Stimulated activated CD8-positive, alpha-beta memory T cell treated with anti-CD3 and anti-CD28 coated beads, Interleukin-7, amount 100 ng/mL, for 48 hours (primary cell): ENCODE measurements around the gene TSPAN14.
"Not testable (repeated sequence)": the region's sequence is repeated elsewhere in the genome, so short reads cannot be mapped to it uniquely, and the experiment has no call there.

ENCODE experiments used
- DNase-seq, 2 donors: peaks; one replicate each; pipeline ENCODE4 v3.0.0-alpha.2; 2020; ENCODE audit warnings: low read depth in 1 of 2; ENCODE audit errors: extremely low read depth in 1 of 2

The TSPAN14 gene

DNA sequence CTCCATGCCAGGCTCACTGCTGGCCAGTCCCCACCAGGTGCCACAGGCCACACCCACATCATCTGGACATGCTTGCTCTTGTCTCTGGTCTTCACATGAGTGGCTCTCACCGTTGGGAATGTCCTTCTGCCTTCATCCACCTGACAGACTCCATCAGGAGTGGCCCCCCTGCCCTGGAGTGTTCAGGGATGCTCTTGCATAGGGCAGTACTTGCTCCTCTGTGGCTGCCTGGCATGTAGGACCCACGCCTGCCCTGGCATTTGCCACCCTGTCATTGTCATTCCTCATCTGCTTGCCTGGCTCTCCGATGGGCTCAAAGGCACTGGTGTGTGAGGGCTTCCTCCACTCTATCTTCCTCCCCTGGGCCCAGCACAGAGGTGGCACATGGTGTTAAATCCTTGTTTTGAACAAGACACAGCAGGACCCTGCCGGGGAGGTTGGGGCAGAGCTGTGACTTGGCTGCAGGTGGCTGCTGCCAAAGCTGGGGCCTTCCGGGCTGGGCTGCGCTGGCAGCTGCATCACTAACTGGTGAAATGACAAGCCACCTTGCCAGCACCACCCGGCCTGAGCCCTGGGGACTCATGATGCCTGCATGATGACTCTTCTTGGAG lies 85.4 kb downstream of the TSPAN14 start:
- DNase-seq = no peak

DNA sequence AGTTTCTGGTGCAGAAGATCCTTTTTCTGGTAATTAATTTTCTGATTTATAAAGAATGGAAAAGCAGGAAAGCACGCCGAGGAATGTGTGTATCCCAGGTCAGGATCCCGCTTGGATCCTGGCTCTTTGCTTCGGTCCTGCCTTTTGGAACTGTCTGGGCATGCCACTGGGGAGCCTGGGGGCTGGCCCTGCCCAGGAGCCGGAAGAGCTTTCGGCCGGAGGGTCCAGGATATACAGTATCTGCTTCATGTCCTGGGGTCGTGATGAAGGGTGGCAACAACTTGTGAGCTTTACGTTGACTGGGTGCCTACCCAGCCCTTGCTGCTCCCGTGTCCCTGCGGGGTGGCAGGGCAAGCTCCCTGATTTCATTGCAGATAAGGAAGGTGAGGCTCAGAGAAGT lies 86.0 kb downstream of the TSPAN14 start:
- DNase-seq = no peak

DNA sequence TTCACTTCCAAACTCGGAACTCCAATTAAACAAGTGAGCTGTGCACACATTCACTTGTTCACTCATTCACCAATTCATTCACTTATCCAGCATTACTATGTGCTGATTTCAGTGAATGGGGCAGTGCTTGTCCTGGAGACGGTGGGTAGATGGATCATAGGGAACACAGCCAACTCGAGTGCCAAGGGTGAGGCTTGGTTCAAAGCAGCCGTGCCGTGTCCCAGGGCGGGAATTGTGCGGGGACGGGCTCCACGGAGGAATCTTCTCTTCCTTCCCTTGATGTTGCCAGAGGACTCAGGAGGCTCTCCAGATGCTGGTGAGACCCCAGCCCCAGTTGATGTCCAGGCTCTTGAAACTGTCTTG lies 86.5 kb downstream of the TSPAN14 start:
- no peak for DNase-seq

DNA sequence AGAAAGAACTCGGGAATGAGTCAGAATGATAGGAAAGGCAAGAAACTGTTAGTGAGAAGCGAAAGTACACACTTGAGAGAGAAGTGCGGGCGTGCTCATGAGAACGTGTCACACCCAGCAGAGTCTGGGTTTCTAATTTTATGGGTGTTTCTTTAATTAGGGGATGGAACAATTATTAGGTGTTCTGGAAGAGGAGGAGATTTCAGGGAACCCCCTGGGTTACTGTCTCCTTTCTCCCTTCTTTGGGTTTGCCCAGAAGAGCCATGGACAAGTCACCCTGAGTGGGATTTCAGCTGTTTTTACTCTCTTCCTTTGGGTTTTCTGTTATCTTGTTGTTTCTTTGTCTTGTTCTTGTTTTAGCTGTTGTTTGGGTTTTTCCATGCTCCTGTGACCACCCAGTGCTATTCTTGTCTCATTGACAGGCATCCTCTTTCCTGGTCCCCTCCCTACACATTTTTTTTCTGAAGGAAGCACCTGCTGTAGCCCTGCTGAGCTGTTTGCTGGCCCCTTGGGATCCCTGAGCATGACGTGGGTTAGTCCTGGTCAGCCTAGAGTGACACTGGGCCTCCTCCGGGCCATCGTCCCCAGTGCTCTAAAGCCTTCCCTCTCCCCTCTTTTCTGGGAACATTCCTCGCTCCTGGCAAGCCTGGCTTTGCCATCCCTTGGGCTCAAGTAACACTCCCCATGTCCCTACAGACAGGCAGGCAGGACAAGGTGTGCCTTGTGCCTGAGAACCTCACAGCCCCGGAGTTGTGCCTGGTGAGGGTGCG lies 87.1 kb downstream of the TSPAN14 start:
- no peak for DNase-seq

DNA sequence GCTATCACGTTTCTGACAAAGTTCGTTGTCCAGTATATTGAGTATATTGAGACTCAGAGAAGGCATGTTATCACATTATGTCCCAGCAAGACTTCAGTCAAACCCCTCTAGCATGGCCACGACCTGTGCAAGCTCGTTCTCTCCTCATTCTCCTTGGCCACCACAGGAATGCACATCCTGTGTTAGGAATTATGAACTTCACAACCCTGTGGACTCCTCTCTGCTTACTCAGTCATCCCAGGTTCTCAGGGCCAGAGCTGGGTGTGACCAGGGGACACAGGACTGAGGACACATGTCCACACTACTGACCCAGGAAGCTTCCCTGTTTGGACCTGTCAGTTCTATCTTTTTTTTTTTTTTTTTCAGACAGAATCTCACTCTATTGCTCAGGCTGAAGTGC lies 87.9 kb downstream of the TSPAN14 start:
- DNase-seq = no peak

DNA sequence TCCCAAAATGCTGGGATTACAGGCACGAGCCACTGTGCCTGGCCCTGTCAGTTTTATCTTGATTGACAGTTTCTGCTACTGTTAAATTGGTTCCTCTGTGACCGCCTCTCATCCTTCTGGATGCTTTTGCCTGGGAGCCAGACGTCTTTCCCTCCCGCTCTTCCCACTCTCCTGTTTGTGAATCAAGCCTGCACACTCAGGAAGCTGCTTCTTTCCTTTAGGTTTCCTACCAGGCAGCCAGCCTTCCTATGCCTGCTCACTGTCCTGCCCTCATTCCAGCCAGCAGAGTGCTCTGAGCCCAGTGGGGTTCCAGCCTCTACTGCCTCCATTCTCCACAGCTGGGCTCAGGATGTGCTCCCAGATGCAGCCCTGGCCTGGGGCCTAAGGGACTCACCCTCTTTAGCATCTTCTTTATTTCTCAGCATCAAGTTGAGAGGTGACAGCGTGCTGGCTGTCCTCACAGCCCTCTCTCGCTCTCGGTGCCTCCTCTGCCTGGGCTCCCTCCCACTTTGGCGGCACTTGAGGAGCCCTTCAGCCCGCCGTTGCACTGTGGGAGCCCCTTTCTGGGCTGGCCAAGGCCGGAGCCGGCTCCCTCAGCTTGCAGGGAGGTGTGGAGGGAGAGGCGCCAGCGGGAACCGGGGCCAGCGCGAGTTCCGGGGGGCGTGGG lies 88.7 kb downstream of the TSPAN14 start:
- no peak for DNase-seq

DNA sequence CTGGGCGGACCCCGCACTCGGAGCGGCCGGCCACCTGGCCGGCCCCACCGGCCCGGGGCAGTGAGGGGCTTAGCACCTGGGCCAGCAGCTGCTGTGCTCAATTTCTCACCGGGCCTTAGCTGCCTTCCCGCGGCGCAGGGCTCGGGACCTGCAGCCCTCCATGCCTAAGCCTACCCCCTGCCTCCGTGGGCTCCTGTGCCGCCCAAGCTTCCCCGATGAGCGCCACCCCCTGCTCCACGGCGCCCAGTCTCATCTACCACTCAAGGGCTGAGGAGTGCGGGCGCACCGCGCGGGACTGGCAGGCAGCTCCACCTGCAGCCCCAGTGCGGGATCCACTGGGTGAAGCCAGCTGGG lies 89.2 kb downstream of the TSPAN14 start:
- DNase-seq = not testable (repeated sequence)

DNA sequence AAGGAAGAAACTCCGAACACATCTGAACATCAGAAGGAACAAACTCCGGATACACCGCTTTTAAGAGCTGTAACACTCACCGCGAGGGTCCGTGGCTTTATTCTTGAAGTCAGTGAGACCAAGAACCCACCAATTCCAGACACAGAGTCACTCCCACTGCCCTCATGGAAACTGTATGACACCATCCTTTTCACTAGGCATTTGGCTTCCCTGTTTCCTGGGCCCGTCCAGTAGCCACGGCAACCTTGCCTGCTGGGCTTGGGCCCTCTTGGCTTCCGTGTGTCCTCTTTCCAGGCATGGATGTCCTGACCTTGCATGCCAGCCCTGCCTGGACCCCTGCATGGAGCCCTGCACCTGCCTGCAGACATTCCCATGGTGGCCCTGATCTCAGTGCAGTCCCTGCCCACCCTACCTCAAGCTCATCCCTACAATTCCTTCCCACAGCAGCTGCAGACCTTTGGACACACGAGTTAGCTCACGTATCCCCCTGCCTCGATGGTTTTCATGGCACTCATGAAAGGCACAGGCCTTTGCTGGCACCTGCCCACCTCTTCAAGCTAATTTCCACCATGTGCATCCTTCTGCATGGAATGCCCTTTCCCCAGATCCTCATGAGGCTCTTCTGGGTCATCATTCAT lies 90.3 kb downstream of the TSPAN14 start:
- DNase-seq = no peak

DNA sequence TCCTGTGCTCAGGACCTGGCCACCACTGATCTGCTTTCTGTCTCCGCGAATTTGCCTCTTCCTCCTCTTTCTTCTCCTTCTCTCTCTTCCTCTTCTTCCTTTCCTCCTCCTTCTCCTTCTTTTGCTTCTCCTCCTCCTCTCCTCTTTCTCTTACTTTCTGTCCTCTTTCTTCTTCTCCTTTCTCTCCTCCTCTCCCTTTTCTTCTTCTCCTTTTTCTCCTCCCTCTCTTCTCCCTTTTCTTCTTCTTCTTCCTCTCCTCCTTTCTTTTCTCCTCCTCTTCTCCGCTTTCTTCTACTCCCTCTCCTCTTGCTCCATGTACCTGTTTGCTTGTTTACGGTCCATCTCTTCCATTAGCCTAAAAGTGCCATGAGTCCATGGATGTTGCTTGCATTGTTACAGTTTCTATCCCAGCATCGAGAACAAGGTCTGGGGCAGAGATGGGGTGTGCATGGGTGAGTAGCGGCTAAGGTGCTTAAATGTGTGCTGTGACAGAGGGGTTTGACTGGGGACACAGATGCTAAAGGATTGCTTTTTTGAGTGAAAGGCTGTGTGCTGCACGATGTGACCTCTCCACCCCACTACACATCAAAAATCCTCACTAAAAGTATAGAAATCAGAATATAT lies 91.3 kb downstream of the TSPAN14 start:
- no peak for DNase-seq

DNA sequence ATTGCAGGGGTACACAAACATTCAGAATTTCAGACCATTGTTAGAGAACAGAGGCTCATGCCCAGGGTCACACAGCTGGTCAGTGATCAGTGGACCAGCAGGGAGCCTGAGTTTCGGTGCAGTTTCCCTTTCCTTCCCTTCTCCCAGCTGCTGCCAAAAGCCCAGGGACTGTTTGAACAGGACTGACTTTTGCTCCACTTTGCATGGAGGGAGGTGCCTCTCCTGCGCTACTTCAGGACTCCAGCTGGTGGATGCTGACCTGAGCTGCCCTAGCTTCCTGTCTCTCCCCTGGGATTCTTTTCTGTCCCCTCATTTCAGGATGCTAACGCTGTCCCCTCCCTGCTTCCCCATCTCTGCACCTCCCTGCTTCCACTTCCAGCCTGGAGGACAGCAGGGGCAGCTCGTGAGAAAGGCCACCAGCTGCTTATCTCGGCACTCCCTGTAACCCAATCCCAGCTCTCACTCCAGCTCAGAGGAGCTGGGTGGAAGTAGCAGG lies 98.1 kb downstream of the TSPAN14 start:
- DNase-seq = no peak

DNA sequence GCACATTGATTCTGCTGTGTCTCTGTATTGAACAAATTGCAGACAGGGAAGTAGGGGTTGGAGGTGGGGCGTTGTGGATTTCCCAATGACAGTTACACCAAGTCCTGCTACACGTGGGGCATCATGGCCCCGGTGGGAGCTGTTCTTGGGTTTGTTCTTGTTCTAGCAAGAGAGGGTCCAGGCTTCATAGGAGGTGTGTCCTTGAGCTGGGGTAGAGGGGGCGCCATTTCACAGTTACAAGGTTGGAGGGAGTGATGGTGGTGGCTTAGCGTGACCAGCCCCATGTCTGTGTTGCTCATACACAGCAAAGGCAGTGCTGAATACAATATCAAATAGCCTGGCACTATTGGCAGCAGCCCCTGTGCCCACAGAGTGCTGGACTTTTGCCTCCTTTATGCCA lies 99.3 kb downstream of the TSPAN14 start:
- DNase-seq = no peak

DNA sequence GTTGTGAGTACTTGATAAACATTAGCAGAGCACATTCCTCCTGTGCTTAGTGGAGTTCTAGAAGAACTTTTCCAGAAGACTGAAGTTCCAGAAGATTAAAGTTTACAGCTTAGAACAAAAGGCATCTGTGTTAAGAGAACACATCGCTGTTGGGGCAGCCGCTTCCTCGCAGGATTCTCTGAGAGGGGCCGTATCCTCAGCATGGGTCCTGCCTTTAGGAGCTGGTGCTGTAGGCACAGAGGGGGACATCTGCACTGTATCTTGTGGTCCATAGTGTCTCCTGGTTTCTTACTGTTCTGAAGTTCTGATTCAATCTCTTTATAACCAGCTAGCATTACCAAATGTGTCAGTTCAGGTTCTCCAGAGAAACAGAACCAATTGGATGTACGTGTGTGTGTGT lies 99.9 kb downstream of the TSPAN14 start:
- no peak for DNase-seq

DNA sequence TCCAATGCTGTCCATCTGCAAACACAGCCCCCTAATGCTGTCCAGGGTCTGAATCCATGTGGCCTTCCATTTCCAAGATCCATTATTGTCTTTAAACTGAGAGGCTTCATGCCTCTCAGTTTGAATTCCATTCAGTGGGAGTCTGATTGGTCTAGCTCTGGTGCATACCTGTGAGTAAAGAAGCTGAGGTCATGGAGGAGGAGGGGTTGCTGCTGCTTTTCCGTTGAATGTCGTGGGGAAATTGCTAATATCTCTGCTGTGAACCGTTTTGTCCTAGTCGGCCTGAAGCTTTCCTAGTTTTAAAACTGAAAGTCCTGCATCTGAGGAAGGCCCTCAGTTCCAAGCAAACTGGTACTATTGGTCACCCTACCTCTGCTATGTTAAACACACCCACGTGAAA lies 101.3 kb downstream of the TSPAN14 start:
- DNase-seq = no peak

DNA sequence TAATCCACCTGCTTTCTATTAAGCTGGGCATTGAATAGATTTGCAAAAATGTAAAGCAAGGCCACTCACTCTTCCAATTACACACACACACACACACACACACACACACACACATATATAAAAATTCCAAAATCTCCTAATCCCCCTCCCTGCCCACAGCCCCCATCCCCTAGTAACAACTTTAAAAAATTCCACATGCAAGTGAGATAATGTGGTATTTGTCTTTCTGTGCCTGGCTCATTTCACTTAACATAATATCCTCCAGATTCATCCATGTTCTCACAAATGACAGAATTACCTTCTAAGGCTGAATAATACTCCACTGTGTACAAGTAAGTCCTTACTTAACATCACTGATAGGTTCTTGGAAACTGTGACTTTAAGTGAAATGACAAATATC lies 107.8 kb downstream of the TSPAN14 start:
- no peak for DNase-seq

DNA sequence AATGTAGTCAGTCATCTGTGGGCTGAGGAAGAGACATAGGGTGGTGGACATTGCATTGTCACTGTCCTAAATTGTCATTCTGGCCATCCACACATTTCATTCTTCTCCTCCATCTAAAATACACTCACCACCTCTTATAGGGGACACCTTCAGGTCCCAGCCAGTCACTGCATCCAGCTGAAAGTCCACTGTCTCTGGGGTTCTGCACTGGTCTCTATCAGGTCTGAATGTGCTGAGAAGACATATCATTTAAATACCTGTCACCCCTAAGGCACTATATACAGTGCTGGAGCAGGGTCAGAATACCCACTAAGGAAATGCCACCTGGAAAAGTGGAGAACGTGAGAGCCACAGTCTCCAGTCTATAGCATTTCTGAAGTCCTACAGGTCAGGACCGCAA lies 113.2 kb downstream of the TSPAN14 start:
- no peak for DNase-seq

DNA sequence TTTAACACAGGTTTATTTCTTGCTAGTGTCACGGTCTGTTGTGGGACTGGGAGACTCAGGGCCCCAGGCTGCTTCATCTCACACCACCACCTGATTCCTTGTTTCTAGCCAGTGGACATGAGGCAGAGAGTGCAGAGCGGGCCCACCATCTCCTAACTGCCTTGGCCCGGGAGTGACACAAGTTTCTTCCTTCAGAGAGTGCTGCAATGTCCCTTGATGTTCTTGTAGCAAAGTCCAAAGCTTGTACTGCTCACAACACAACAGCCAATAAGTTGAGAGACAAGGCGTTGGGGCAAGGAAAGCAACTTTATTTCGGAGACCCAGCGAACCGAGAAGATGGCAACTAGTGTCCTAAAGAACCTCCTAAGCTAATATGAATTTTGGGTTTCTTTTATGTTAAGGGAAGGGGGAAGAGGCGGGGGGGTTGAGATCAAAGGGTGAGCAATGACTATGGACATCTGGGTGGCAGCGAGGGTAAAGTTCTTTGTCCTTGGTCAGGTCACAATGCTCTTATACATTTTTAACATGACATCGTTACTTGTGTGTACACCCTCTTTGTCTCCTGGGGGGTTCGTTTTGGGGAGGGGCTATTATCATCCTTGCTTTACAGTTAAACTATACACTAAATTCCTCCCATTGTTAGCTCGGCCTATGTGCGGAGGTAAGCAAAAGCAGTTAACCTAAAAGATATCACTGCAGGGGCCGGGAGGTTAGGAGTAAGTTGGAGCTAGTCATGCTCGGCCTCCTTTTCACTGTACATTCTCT lies 115.2 kb downstream of the TSPAN14 start:
- DNase-seq = no peak

DNA sequence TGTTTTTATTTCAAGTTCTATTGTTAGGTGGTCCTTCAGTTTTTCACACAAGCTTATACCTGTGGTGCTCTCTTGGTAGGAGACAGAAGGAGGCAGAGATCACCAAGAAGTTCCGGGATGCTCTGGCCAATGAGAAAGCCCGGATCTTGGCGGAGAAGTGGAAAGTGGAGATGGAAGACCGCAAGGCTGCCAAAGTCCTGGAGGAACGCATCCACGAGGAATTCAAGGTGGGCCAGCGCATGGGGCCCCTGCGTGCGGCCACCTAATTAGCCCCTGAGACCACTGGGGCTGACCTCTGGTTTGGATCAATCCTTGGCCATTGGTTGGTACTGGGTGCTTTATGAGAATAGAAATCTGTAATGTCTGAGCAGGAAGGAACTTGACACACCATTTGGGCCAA lies 117.2 kb downstream of the TSPAN14 start:
- no peak for DNase-seq

DNA sequence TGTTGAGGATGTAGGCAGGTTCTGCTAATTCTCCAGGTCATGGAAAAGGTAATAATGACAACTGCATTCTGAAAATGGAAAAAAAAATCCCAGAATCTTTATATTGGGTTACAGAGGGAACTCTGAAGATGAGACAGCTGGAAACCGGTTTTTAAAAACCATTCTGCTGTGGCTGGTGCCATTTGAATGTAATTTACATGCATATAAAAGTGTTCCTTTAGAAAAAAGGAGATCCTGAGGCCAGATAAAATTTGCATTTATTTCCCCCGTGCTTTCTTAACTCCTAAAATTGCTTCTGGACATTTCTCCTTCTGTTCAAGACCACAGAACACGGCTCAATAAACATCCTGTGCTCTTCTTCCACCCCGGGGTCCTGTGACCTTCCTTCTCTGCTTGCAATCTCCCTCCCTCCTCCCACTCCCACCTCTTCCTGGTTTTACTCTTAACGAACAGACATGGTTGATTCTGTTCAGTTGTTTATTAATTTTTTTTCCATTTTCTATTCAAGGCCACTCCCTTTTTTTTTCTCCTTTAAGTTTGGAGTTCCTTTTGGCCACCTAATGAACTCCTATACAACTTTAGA lies 125.2 kb downstream of the TSPAN14 start:
- no peak for DNase-seq

DNA sequence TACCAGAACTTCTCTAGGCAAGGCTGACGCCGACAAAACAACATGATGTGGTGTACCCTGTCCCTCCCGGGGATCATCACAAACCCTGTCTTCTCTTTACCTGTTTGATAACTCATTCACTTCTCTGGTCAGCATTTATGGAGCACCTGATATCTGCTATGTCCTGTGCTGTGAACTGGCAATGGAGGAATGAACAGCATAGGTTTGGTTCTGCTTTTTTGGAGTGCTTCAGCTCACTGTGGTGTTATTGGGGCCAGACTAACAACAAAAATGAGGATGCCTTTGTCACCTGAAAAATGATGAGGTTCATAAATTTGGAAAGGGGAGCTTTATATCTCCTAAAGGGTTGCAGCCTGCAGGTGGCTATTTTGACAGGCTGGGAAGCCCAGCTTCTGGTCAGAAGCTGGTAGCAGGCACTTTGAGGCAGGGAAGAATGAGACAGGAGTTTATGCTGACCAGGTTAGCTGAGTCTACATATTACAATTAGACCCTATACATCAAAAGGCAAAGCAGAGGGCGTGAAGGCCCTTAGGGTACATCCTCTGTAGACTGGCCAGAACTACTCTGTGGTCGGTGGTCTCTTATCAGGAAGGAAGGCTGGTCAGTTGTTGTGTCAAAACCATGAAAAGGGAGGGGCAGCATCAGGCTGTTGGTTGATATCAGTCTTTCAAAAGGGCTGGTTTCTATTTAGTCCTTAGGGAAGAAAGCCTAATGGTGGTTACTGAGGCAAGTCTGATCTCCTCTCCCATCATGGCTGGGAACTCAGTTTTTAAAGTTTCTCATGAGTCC lies 125.9 kb downstream of the TSPAN14 start:
- DNase-seq = no peak
